A673 (cell line): ENCODE measurements around the gene ATG14.
"Not testable (repeated sequence)": the region's sequence is repeated elsewhere in the genome, so short reads cannot be mapped to it uniquely, and the experiment has no call there.

Experiments
- CTCF ChIP-seq: fragments of 300-800, 200-600 bp; sonication (generic); conservative IDR thresholded peaks from 2 replicates; pipeline ENCODE4 v1.5.1; 2017; ENCODE audit warnings: low read depth, mild to moderate bottlenecking, antibody characterized with exemption, low read length, moderate library complexity, mixed read lengths
- EZH2 ChIP-seq: fragments of 200-600 bp; sonication (generic); IDR thresholded peaks from 2 replicates; pipeline ENCODE4 v1.6.1; 2017; ENCODE audit warnings: borderline replicate concordance, low read depth, mild to moderate bottlenecking, mixed read lengths, antibody characterized with exemption, low read length; ENCODE audit not compliant: poor library complexity, severe bottlenecking

DNA sequence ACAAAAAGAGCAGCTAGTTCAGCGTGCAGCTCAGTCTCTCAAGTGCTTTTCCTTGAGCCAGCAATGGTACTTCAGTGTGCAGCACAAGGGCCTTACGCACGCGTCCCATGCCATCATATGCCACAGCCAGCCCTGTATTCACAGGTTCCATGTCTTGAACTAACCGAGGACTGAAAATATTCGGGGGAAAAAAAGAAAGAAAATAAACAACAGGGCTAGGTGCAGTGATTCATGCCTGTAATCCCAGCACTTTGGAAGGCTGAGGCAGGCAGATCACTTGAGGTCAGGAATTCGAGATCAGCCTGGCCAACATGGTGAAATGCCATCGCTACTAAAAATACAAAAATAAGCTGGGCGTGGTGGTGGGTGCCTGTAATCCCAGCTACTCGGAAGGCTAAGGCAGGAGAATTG is 28.6 kb downstream of the ATG14 start:
- TF ChIP-seq EZH2, CTCF: not testable (repeated sequence)
